Measurements from ENCODE around the gene HOMER2.

DNA sequence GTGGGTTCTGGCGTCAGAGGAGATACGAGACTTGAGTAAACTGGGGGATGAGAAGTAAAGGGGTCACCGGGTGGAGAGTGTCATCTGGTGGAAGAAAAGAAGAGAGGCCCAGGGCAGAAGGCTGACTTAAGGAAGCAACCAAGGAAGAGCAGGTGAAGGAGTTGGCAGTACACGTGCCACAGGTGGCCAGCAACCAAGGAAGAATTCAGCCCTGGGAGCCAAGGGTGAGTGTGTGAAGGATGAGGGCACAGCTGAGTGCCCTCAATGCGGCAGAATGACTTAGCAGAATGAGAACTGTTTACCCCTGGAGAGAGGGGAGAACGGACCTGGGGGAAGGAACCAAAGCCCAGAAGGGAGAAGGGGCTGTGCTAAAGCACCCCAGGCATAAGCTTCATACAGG is 71.8 kb downstream of the HOMER2 start:
- TF ChIP-seq, protein P1, sequence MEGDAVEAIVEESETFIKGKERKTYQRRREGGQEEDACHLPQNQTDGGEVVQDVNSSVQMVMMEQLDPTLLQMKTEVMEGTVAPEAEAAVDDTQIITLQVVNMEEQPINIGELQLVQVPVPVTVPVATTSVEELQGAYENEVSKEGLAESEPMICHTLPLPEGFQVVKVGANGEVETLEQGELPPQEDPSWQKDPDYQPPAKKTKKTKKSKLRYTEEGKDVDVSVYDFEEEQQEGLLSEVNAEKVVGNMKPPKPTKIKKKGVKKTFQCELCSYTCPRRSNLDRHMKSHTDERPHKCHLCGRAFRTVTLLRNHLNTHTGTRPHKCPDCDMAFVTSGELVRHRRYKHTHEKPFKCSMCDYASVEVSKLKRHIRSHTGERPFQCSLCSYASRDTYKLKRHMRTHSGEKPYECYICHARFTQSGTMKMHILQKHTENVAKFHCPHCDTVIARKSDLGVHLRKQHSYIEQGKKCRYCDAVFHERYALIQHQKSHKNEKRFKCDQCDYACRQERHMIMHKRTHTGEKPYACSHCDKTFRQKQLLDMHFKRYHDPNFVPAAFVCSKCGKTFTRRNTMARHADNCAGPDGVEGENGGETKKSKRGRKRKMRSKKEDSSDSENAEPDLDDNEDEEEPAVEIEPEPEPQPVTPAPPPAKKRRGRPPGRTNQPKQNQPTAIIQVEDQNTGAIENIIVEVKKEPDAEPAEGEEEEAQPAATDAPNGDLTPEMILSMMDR (IDR thresholded peaks at IDR 0.05) = no peak
- no peak for TF ChIP-seq POLR2A (IDR thresholded peaks at IDR 0.05)
- no peak for TF ChIP-seq POLR2AphosphoS5 (IDR thresholded peaks at IDR 0.05)
